SK-N-SH (cell line): ENCODE results near the gene ITPRID1. TPM values are rescaled to one million over a fixed set of nuclear protein-coding genes. Genes with fewer than 3 reads are reported as not detected.

Experiments
- CTCF ChIA-PET: fragments of 300-600, 350-600 bp; formaldehyde crosslinking; extraction: SDS; loops from one replicate; lab custom pipeline; 2021; lab: Yijun Ruan, JAX
- POLR2A ChIA-PET: fragments of 350-600 bp; sonication (Branson Sonifier 250); formaldehyde crosslinking; extraction: SDS; loops from one replicate; lab custom pipeline; 2020; ENCODE audit warnings: antibody characterized with exemption, inconsistent platforms; lab: Yijun Ruan, JAX
- DNase-seq: peaks from one replicate; pipeline ENCODE4 v3.0.0; 2012
- H2AFZ ChIP-seq: fragments of 200-600 bp; sonication (generic); 2 replicates; pipeline ENCODE4 v1.8.1; 2016; ENCODE audit warnings: antibody characterized with exemption, mild to moderate bottlenecking, low read depth
- H3F3A ChIP-seq: fragments of 200-600 bp; sonication (generic); replicated peaks from 2 replicates; pipeline ENCODE3; 2016; ENCODE audit warnings: antibody characterized with exemption, mild to moderate bottlenecking; ENCODE audit not compliant: insufficient read depth
- H3K27ac ChIP-seq, 2 experiments: fragments of 200-500 bp in 1 of 2; fragments of 200-600 bp in 1 of 2; sonication (Bioruptor generic) in 1 of 2; sonication (generic), shearing (Covaris generic) in 1 of 2; 2 replicates each; pipeline versions ENCODE4 v1.5.1 to v1.6.1; 2014 to 2016; ENCODE audit warnings: low read depth in 2 of 2, inconsistent platforms in 1 of 2, low read length in 1 of 2, mild to moderate bottlenecking in 1 of 2, mixed read lengths in 1 of 2
- H3K27me3 ChIP-seq: fragments of 200-600 bp; sonication (generic), shearing (Covaris generic); 2 replicates; pipeline ENCODE4 v1.6.1; 2016; ENCODE audit warnings: mixed run types; ENCODE audit not compliant: insufficient read depth
- H3K36me3 ChIP-seq, 2 experiments: fragments of 200-500 bp in 1 of 2; fragments of 200-600 bp in 1 of 2; sonication (Bioruptor generic) in 1 of 2; sonication (generic) in 1 of 2; replicated peaks in 1 of 2; 2 replicates each; pipeline versions ENCODE3 to v1.5.1; 2014 to 2016; ENCODE audit warnings: low read length in 1 of 2, mild to moderate bottlenecking in 1 of 2; ENCODE audit not compliant: insufficient read depth in 2 of 2, control insufficient read depth in 1 of 2
- H3K4me1 ChIP-seq, 2 experiments: fragments of 200-500 bp in 1 of 2; fragments of 200-600 bp in 1 of 2; sonication (Bioruptor generic) in 1 of 2; sonication (generic), shearing (Covaris generic) in 1 of 2; 2 replicates each; pipeline versions ENCODE4 v1.5.1 to v1.6.1; 2014 to 2016; ENCODE audit warnings: low read depth in 1 of 2, low read length in 1 of 2, mixed run types in 1 of 2; ENCODE audit not compliant: insufficient read depth in 2 of 2, control insufficient read depth in 1 of 2
- H3K4me2 ChIP-seq: fragments of 200-600 bp; sonication (generic), shearing (Covaris generic); 2 replicates; pipeline ENCODE4 v1.6.1; 2017; ENCODE audit warnings: mixed run types
- H3K4me3 ChIP-seq, 2 experiments: fragments of 200-500 bp in 1 of 2; fragments of 200-600 bp in 1 of 2; sonication (Bioruptor generic) in 1 of 2; sonication (generic), shearing (Covaris generic) in 1 of 2; 2 replicates each; pipeline versions ENCODE4 v1.5.1 to v1.8.1; 2014 to 2016; ENCODE audit warnings: low read depth in 2 of 2, inconsistent platforms in 1 of 2, low read length in 1 of 2, mild to moderate bottlenecking in 1 of 2, mixed read lengths in 1 of 2, moderate library complexity in 1 of 2
- H3K79me2 ChIP-seq: fragments of 200-600 bp; sonication (generic); 2 replicates; pipeline ENCODE4 v1.8.1; 2017; ENCODE audit warnings: mild to moderate bottlenecking; ENCODE audit not compliant: insufficient read depth
- H3K9ac ChIP-seq: fragments of 200-600 bp; sonication (generic); 2 replicates; pipeline ENCODE4 v1.6.1; 2017; ENCODE audit warnings: mixed run types
- H3K9me2 ChIP-seq: fragments of 200-600 bp; sonication (generic); 2 replicates; pipeline ENCODE4 v1.6.1; 2017; ENCODE audit warnings: mixed run types
- H3K9me3 ChIP-seq: fragments of 200-600 bp; sonication (generic); 2 replicates; pipeline ENCODE4 v1.6.1; 2017; ENCODE audit warnings: mixed run types, mild to moderate bottlenecking, moderate library complexity
- H4K20me1 ChIP-seq: fragments of 200-600 bp; sonication (generic); 2 replicates; pipeline ENCODE4 v1.6.1; 2017; ENCODE audit warnings: mild to moderate bottlenecking, mixed run types; ENCODE audit not compliant: insufficient read depth
- CHD2 ChIP-seq: fragments of 150-350 bp; IDR thresholded peaks from 2 replicates; pipeline ENCODE4 v1.6.1; 2018; ENCODE audit warnings: low read length; ENCODE audit not compliant: partially characterized antibody
- CTCF ChIP-seq: fragments of 200-600 bp; sonication (generic); IDR thresholded peaks from 2 replicates; pipeline ENCODE4 v1.6.1; 2017; ENCODE audit warnings: antibody characterized with exemption, mild to moderate bottlenecking, moderate library complexity
- ELF1 ChIP-seq: IDR thresholded peaks from 2 replicates; pipeline ENCODE4 v1.4.0; 2012
- EP300 ChIP-seq, 2 experiments: IDR thresholded peaks; 2 replicates each; pipeline versions ENCODE4 v1.4.0 to v1.6.1; 2012; ENCODE audit warnings: borderline replicate concordance in 1 of 2, low read depth in 1 of 2, low read length in 1 of 2
- EZH2phosphoT487 ChIP-seq: fragments of 200-600 bp; sonication (generic); IDR thresholded peaks from 2 replicates; pipeline ENCODE4 v1.6.1; 2017; ENCODE audit warnings: low read depth, mixed run types, mild to moderate bottlenecking, antibody characterized with exemption, moderate library complexity, borderline replicate concordance
- FOSL2 ChIP-seq: IDR thresholded peaks from 2 replicates; pipeline ENCODE4 v1.4.0; 2012; ENCODE audit warnings: low read depth, mild to moderate bottlenecking, moderate library complexity, borderline replicate concordance
- FOXJ3 ChIP-seq: sonication (generic); formaldehyde crosslinking; IDR thresholded peaks from 2 replicates; pipeline ENCODE4 v1.5.1; 2020; ENCODE audit warnings: mild to moderate bottlenecking, missing genetic modification reagents
- FOXM1 ChIP-seq: IDR thresholded peaks from 2 replicates; pipeline ENCODE4 v1.4.0; 2012; ENCODE audit warnings: low read depth, mild to moderate bottlenecking
- GATA2 ChIP-seq: sonication (generic); formaldehyde crosslinking; IDR thresholded peaks from 2 replicates; pipeline ENCODE4 v1.5.0; 2020; ENCODE audit warnings: mild to moderate bottlenecking, missing genetic modification reagents
- IRF3 ChIP-seq: fragments of 150-350 bp; IDR thresholded peaks from 2 replicates; pipeline ENCODE4 v1.6.1; 2016; ENCODE audit warnings: mild to moderate bottlenecking, low read depth, low read length
- MEF2A ChIP-seq: IDR thresholded peaks from 2 replicates; pipeline ENCODE4 v1.4.0; 2012; ENCODE audit warnings: low read depth, borderline replicate concordance
- NFIC ChIP-seq: IDR thresholded peaks from 2 replicates; pipeline ENCODE4 v1.4.0; 2012; ENCODE audit warnings: borderline replicate concordance
- NRF1 ChIP-seq: IDR thresholded peaks from 2 replicates; pipeline ENCODE4 v1.6.1; 2012; ENCODE audit warnings: low read depth, mild to moderate bottlenecking, low read length
- POLR2AphosphoS5 ChIP-seq: IDR thresholded peaks from 2 replicates; pipeline ENCODE4 v1.6.1; 2012; ENCODE audit warnings: low read depth, low read length
- RAD21 ChIP-seq: IDR thresholded peaks from 2 replicates; pipeline ENCODE4 v1.6.1; 2012; ENCODE audit warnings: mild to moderate bottlenecking, low read length
- RFX5 ChIP-seq: IDR thresholded peaks from 2 replicates; pipeline ENCODE4 v1.6.1; 2012; ENCODE audit warnings: mild to moderate bottlenecking, improper control_type of control experiment, low read length
- RXRA ChIP-seq: IDR thresholded peaks from 2 replicates; pipeline ENCODE4 v1.4.0; 2012; ENCODE audit warnings: low read depth, mild to moderate bottlenecking, borderline replicate concordance
- TAF1 ChIP-seq: IDR thresholded peaks from 2 replicates; pipeline ENCODE4 v1.6.1; 2012; ENCODE audit warnings: low read depth, mild to moderate bottlenecking, low read length, moderate library complexity, borderline replicate concordance
- TCF12 ChIP-seq: IDR thresholded peaks from 2 replicates; pipeline ENCODE4 v1.4.0; 2012
- TEAD4 ChIP-seq: IDR thresholded peaks from 2 replicates; pipeline ENCODE4 v1.4.0; 2012; ENCODE audit warnings: mild to moderate bottlenecking, borderline replicate concordance; ENCODE audit not compliant: insufficient read depth
- YY1 ChIP-seq: IDR thresholded peaks from 2 replicates; pipeline ENCODE4 v1.4.0; 2012; ENCODE audit warnings: low read depth, mild to moderate bottlenecking
- ZBTB33 ChIP-seq: IDR thresholded peaks from 2 replicates; pipeline ENCODE4 v1.4.0; 2012; ENCODE audit warnings: low read depth, borderline replicate concordance
- WGBS: methylation state at CpG from one replicate; pipeline ENCODE4 v1.1.6; 2017; ENCODE audit warnings: low lambda C conversion rate; 5-methylcytosine and 5-hydroxymethylcytosine counted together
- polyA plus RNA-seq, 3 experiments: library from polyadenylated mRNA; depleted of rRNA; stranded (reverse); fragments of >200 nt; gene quantifications; 2 replicates each; pipeline ENCODE4 v1.2.3, GENCODE V29; 2012
- TF ChIP-seq, protein P1 (sequence below): IDR thresholded peaks from 2 replicates; pipeline ENCODE4 v1.4.0; 2012; ENCODE audit warnings: low read depth, borderline replicate concordance

ITPRID1 gene
- polyA plus RNA-seq, 1 of the 3 experiments (the other 2 are of a cell fraction), result not detected

DNA sequence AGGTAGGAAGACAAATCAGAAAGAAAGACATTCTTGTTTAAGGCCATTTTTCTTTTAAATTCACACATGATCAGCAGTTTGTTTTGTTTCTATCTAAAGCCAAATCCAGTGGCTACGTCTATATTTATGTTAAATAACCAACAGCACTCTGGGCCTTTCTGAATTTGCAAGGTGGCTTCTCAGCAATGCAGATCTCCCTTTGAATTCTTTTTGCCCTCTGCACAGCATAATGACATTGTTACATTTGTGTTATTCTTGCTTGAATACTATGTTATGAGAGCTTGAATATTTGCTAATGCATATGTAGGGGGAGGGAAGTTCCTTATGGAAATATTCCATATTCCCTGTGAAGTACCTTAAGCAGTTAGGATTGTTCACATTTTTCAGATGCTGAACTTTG is 99.7 kb downstream of the ITPRID1 start:
- Histone ChIP-seq H3K4me2 (no peak overlapping the region), H3K9ac (no peak overlapping the region)
- TF ChIP-seq CTCF (no peak), TCF12 (no peak), ELF1 (no peak), RFX5 (no peak), FOXM1 (no peak), IRF3 (no peak), NFIC (no peak), POLR2AphosphoS5 (no peak), FOSL2 (no peak), GATA2 (CRISPR knock-in tag) (no peak), EP300 (IDR thresholded peaks at IDR 0.05; ENCODE audit: borderline replicate concordance in 1 of 2, low read depth in 1 of 2, low read length in 1 of 2) (no peak)
- TF ChIP-seq, protein P1, sequence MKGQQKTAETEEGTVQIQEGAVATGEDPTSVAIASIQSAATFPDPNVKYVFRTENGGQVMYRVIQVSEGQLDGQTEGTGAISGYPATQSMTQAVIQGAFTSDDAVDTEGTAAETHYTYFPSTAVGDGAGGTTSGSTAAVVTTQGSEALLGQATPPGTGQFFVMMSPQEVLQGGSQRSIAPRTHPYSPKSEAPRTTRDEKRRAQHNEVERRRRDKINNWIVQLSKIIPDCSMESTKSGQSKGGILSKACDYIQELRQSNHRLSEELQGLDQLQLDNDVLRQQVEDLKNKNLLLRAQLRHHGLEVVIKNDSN, result no peak
- TF ChIP-seq, all 33 proteins: peak for 0
- H3K9me2 ChIP-seq, result no peaks in the 10 kb centered on the region
- WGBS, result 5% methylated on average over 1 of the region's 1 CpG
- no peak overlapping the region for H3K27ac ChIP-seq
- H3K4me1 ChIP-seq, result no peaks in the 10 kb centered on the region
- DNase-seq, result no peak
- no peaks in the 10 kb centered on the region; the same call in 1 of the 2 replicates for H3K27me3 ChIP-seq
- H3K9me3 ChIP-seq, result no peaks in the 10 kb centered on the region
- ChIA-PET CTCF (no interaction called here), POLR2A (no interaction called here)
- no peak overlapping the region for H2AFZ ChIP-seq
- no peaks in the 10 kb centered on the region for H3F3A ChIP-seq
- no peak overlapping the region for H3K4me3 ChIP-seq
- no peaks in the 10 kb centered on the region for H3K79me2 ChIP-seq
- H4K20me1 ChIP-seq, result no peaks in the 10 kb centered on the region
- H3K36me3 ChIP-seq, result no peaks in the 10 kb centered on the region

GRCh38 chr7:31633467-31633866 is 119.6 kb downstream of the ITPRID1 start:
- H3K4me2 ChIP-seq, result no peak overlapping the region
- H3K4me1 ChIP-seq, result no peaks in the 10 kb centered on the region
- H3K4me3 ChIP-seq, result no peak overlapping the region
- POLR2A ChIA-PET, result no interaction called here
- no peak overlapping the region for H2AFZ ChIP-seq
- H3K9me2 ChIP-seq, result no peaks in the 10 kb centered on the region; the same call in 1 of the 2 replicates
- TF ChIP-seq MEF2A (no peak), CHD2 (no peak), TEAD4 (no peak), ELF1 (no peak), GATA2 (CRISPR knock-in tag) (no peak), NRF1 (no peak), ZBTB33 (no peak), RAD21 (no peak), YY1 (no peak), FOXM1 (no peak), FOXJ3 (no peak), NFIC (no peak), RXRA (no peak), TAF1 (no peak), EZH2phosphoT487 (no peak), IRF3 (no peak)
- no peaks in the 10 kb centered on the region for H3F3A ChIP-seq
- no peak overlapping the region for H3K27ac ChIP-seq
- 8% methylated on average over 1 of the region's 1 CpG for WGBS
- DNase-seq, result no peak
- H3K79me2 ChIP-seq, result no peaks in the 10 kb centered on the region
- H3K9ac ChIP-seq, result no peak overlapping the region
- no peaks in the 10 kb centered on the region for H3K9me3 ChIP-seq
- no peaks in the 10 kb centered on the region for H3K36me3 ChIP-seq
- no peaks in the 10 kb centered on the region for H4K20me1 ChIP-seq
- peaks cover 15% of the 10 kb centered on the region for H3K27me3 ChIP-seq
- CTCF ChIA-PET, result interaction anchor here (1.4 to 3.0 kb wide), 3 partner anchors 9 to 499 kb away, joined by 5 to 15 read pairs (median 12); no protein-coding TSS in a partner anchor
